Gastrocnemius medialis (tissue), 4 donors: ENCODE data around the gene LBHD2. TPM values are rescaled to one million over a fixed set of nuclear protein-coding genes. Genes with fewer than 3 reads are reported as not detected.

Experiments
- ATAC-seq, 2 donors: fragments of 150-250 bp; one replicate each; pipeline ENCODE4 v1.9.1; 2016
- DNase-seq, 2 donors: peaks; one replicate each; pipeline ENCODE4 v3.0.0-alpha.2; 2019
- H3K27ac ChIP-seq, 4 donors: fragments of 200-600 bp; sonication (generic); 1 replicate in 1 of 4; 2 replicates in 3 of 4; pipeline ENCODE4 v1.5.1; 2016 to 2018; ENCODE audit warnings: mild to moderate bottlenecking in 2 of 4, moderate library complexity in 1 of 4
- H3K27me3 ChIP-seq, 3 donors: fragments of 200-600 bp; sonication (generic) in 2 of 3; 1 replicate in 1 of 3; 2 replicates in 2 of 3; pipeline versions ENCODE4 v1.5.1 to v1.6.0; 2016 to 2019; ENCODE audit warnings: mild to moderate bottlenecking in 1 of 3, moderate library complexity in 1 of 3
- H3K36me3 ChIP-seq, 2 donors: fragments of 200-600 bp; sonication (generic) in 1 of 2; one replicate each; pipeline ENCODE4 v1.5.1; 2017 to 2018
- H3K4me1 ChIP-seq, 2 donors: fragments of 200-600 bp; sonication (generic) in 1 of 2; one replicate each; pipeline ENCODE4 v1.5.1; 2016 to 2017; ENCODE audit warnings: mild to moderate bottlenecking in 2 of 2
- H3K4me3 ChIP-seq, 4 donors: fragments of 200-600 bp; sonication (generic) in 3 of 4; 1 replicate in 1 of 4; 2 replicates in 3 of 4; pipeline ENCODE4 v1.5.1; 2016 to 2019; ENCODE audit warnings: mild to moderate bottlenecking in 2 of 4
- H3K9me3 ChIP-seq, 3 donors: fragments of 200-600 bp; sonication (generic) in 2 of 3; 1 replicate in 1 of 3; 2 replicates in 2 of 3; pipeline ENCODE4 v1.5.1; 2016 to 2019
- POLR2A ChIP-seq, 2 donors: fragments of 450-650 bp; IDR thresholded peaks; one replicate each; pipeline ENCODE4 v1.6.1; 2017; ENCODE audit warnings: antibody characterized with exemption in 2 of 2, mild to moderate bottlenecking in 2 of 2, moderate library complexity in 2 of 2
- in situ Hi-C, 4 donors: fragments of 200-750 bp; cut with MboI; loops; one replicate each; pipeline versions ENCODE4 v1.15.0 to v1.8.0; 2017; ENCODE audit warnings: low sequenced_read_pairs in 4 of 4
- intact Hi-C: fragments of 100-400 bp; cut with DNase I; formaldehyde crosslinking; loops from one replicate; pipeline ENCODE4 v1.15.1; 2023; ENCODE audit warnings: low total_unique reads
- total RNA-seq, 4 donors: library from RNA; depleted of rRNA; stranded (reverse); fragments of >200 nt; gene quantifications; one replicate each; pipeline versions ENCODE4 v1.1.0 to v1.2.3, GENCODE V29; 2016
- TF ChIP-seq, protein P1 (sequence below), 5 experiments: fragments of 450-650 bp in 3 of 5; fragments of 200-600 bp in 2 of 5; sonication (generic) in 2 of 5; IDR thresholded peaks in 4 of 5; conservative IDR thresholded peaks in 1 of 5; 1 replicate in 4 of 5; 2 replicates in 1 of 5; pipeline ENCODE4 v1.5.1; 2016 to 2019; ENCODE audit warnings: antibody characterized with exemption in 5 of 5, mild to moderate bottlenecking in 3 of 5, moderate library complexity in 3 of 5

LBHD2 gene
- total RNA-seq, 4 donors from 2014 or later, result not detected

DNA sequence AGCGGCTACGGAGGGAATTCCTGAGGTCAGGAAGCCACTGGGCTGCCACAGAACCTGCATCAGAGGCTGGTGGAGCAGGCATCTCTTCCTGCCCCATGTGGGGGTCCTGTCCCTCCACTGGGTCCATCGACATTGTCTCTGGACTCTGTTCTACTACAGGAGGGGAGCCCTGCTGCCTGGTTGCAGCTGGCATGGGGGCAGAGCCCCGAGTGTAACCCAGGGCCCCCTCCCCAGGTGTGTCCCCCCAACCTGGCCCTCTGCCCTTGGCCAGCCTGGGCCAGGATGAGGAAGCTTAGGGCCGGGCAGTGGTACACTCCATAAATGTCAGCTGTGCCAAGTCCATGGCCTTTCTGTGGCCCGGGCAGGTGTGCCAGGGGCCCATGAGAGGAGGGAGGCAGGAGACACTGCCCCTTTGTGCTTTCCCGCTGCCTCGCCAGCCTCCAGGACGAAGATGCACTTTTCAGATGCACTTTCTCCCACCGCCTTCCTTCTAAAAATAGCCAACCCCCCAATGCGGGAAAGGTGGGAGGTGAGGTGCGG is 6.5 kb downstream of the LBHD2 start:
- H3K4me3 ChIP-seq, result no peak overlapping the region
- H3K36me3 ChIP-seq, result no peaks in the 10 kb centered on the region
- H3K4me1 ChIP-seq, result peaks cover 0 to 8% of the 10 kb centered on the region in 2 donors
- DNase-seq (no peak), ATAC-seq (no peak)
- intact Hi-C loops (loop anchor here (1.0 kb wide), 1 partner anchor 396 kb away; no protein-coding TSS in a partner anchor), in situ Hi-C loops (loop anchor here in 1 of 4 donors (25.0 kb wide), 1 partner anchor 197 kb away; no protein-coding TSS in a partner anchor)
- H3K27me3 ChIP-seq, result no peaks in the 10 kb centered on the region
- TF ChIP-seq POLR2A (IDR thresholded peaks at IDR 0.05), result no peak
- TF ChIP-seq, protein P1, sequence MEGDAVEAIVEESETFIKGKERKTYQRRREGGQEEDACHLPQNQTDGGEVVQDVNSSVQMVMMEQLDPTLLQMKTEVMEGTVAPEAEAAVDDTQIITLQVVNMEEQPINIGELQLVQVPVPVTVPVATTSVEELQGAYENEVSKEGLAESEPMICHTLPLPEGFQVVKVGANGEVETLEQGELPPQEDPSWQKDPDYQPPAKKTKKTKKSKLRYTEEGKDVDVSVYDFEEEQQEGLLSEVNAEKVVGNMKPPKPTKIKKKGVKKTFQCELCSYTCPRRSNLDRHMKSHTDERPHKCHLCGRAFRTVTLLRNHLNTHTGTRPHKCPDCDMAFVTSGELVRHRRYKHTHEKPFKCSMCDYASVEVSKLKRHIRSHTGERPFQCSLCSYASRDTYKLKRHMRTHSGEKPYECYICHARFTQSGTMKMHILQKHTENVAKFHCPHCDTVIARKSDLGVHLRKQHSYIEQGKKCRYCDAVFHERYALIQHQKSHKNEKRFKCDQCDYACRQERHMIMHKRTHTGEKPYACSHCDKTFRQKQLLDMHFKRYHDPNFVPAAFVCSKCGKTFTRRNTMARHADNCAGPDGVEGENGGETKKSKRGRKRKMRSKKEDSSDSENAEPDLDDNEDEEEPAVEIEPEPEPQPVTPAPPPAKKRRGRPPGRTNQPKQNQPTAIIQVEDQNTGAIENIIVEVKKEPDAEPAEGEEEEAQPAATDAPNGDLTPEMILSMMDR (IDR thresholded peaks at IDR 0.05 in 4 of 5, conservative IDR thresholded peaks at IDR 0.05 in 1 of 5), result no peak
- no peaks in the 10 kb centered on the region for H3K9me3 ChIP-seq
- no peak overlapping the region for H3K27ac ChIP-seq

DNA sequence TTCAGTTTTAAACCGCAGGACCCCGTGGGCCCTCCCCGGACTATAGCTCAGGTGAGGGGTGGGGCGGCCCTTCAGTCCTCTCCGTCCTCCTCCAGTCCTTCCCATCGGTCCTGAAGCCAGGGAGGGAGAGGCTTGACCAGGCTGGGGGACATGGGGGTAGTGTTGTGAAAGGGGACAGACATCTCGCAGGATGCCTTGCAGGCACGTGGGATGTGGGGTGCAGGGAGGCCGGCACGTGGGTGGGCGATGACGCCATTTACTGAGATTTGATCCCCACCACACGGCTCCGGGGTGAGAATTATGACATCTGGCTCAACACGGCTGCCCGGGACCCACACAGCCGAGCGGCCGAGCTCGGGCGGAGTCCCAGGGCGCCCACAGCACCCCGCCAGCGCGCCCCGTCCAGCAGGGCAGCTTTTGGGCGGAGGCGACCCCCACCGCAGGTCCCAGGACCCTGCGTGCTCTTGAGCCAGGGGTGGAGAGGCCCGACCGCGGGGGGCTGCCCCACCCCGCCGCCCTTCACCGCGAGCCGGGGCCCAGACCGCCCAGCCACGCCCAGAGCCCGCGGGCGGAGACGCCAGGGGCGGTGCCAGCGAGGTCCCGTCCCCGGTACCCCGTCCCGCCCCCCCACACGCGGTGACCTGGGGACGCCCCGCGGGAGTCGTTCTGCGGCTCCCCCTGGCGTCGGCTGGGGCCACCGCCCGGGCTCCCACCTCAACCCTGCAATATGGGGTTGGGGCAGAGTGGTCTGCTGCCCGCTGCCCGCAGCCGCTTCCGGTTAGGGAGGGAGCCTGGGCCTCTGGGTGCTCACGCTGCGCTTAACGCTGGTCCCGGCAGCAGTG is 7.3 kb downstream of the LBHD2 start:
- Histone ChIP-seq H3K4me1 (peaks cover 0 to 8% of the 10 kb centered on the region in 2 donors), H3K27me3 (no peaks in the 10 kb centered on the region), H3K36me3 (no peaks in the 10 kb centered on the region), H3K9me3 (no peaks in the 10 kb centered on the region), H3K4me3 (peak overlapping the region; percentile 34 to 59 (median 48)), H3K27ac (no peak overlapping the region)
- in situ Hi-C loops, result loop anchor here in 1 of 4 donors (25.0 kb wide), 1 partner anchor 196 kb away; no protein-coding TSS in a partner anchor
- DNase-seq (no peak), ATAC-seq (peak in 1 of 2 donors; percentile 52)
- no peak for TF ChIP-seq POLR2A (IDR thresholded peaks at IDR 0.05)
- TF ChIP-seq, protein P1 (IDR thresholded peaks at IDR 0.05 in 4 of 5, conservative IDR thresholded peaks at IDR 0.05 in 1 of 5), result peak in 3 of 5 experiments; percentile 55 to 58 (median 56)
- intact Hi-C loops, result loop anchor here (1.0 kb wide), 1 partner anchor 397 kb away; no protein-coding TSS in a partner anchor

DNA sequence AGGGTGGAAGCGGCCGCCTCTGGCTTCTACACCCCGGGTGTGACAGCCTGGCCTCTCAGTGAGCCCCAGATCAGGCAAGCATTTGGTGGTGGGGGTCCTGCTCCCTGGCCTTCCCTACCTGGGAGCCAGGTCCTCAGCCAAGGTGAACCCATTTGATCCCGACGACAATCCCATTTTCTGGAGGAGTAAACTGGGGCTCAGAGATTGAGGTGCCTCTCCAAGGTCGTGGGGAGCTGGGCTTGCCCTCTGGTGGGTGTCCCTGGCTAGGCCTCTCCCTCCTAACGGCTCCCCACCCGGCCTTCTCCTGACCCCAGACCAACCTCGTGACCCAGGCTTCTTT is 7.8 kb downstream of the LBHD2 start:
- TF ChIP-seq, protein P1 (IDR thresholded peaks at IDR 0.05 in 4 of 5, conservative IDR thresholded peaks at IDR 0.05 in 1 of 5), result no peak
- TF ChIP-seq POLR2A (IDR thresholded peaks at IDR 0.05), result no peak
- in situ Hi-C loops, result loop anchor here in 1 of 4 donors (25.0 kb wide), 1 partner anchor 195 kb away; no protein-coding TSS in a partner anchor
- Histone ChIP-seq H3K27me3 (no peaks in the 10 kb centered on the region), H3K4me1 (peaks cover 0 to 8% of the 10 kb centered on the region in 2 donors), H3K27ac (no peak overlapping the region), H3K4me3 (peak overlapping the region; percentile 34 to 59 (median 48)), H3K36me3 (no peaks in the 10 kb centered on the region), H3K9me3 (no peaks in the 10 kb centered on the region)
- ATAC-seq (no peak), DNase-seq (no peak)
- intact Hi-C loops, result loop anchor here (1.0 kb wide), 1 partner anchor 398 kb away; no protein-coding TSS in a partner anchor

DNA sequence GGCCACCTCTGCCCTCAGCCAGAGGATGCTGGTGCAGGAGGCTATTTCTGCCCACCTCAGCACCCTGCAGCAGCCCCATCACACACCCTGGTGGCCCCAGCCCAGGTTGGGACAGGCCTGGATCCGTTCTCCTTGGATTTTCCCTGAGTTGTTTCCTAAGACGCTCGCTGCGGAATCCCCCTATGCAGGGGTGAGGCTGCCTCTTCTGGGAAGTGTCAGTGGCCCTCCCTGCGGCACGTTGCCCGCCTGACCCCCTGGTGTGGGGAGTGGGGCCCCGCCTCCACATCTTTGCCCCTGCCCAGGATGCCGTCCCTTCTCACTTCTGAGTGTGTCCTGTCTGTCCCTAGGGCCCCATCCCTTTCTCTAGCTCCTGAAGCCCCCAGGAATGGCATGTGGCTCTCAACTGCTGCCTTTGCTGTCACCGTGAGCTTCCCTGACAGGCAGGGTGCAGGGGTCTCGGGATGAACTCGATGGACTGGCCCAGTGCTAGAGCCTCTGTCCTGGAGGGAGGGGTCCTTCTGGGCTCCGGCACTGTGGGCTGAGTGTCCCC is 9.9 kb downstream of the LBHD2 start:
- DNase-seq (no peak), ATAC-seq (no peak)
- peaks cover 0 to 8% of the 10 kb centered on the region in 2 donors for H3K4me1 ChIP-seq
- peak overlapping the region in 1 of 4 donors; percentile 46 for H3K27ac ChIP-seq
- no peak for TF ChIP-seq POLR2A (IDR thresholded peaks at IDR 0.05)
- TF ChIP-seq, protein P1 (IDR thresholded peaks at IDR 0.05 in 4 of 5, conservative IDR thresholded peaks at IDR 0.05 in 1 of 5), result no peak
- in situ Hi-C loops (loop anchor here in 1 of 4 donors (25.0 kb wide), 1 partner anchor 193 kb away; no protein-coding TSS in a partner anchor), intact Hi-C loops (no loop called here)
- H3K9me3 ChIP-seq, result no peaks in the 10 kb centered on the region
- H3K27me3 ChIP-seq, result no peaks in the 10 kb centered on the region
- H3K4me3 ChIP-seq, result peak overlapping the region in 1 of 4 donors; percentile 15
- H3K36me3 ChIP-seq, result no peaks in the 10 kb centered on the region
